Activated T-helper 2 cell treated with anti-CD3 and anti-CD28 coated beads, Interferon-gamma antibody, Interleukin-2, Interleukin-4, amounts not matched to agents 10 μg/mL and 5 μg/mL and 100 μg/mL, durations not matched to agents 14 hours and 24 hours and 36 hours (primary cell): ENCODE measurements around the gene GRID1. TPM values are rescaled to one million over a fixed set of nuclear protein-coding genes. Genes with fewer than 3 reads are reported as not detected.
"Not testable (repeated sequence)": the region's sequence is repeated elsewhere in the genome, so short reads cannot be mapped to it uniquely, and the experiment has no call there.

Experiments
- DNase-seq: peaks from one replicate; pipeline ENCODE4 v3.0.0; 2021; ENCODE audit warnings: low spot score
- H3K27ac Mint-ChIP-seq: one replicate; pipeline ENCODE4 v1.8.0; 2021; ENCODE audit warnings: mixed read lengths
- H3K27me3 Mint-ChIP-seq: one replicate; pipeline ENCODE4 v1.8.0; 2021; ENCODE audit warnings: low read depth, mixed read lengths
- H3K36me3 Mint-ChIP-seq: one replicate; pipeline ENCODE4 v1.8.0; 2021; ENCODE audit warnings: low read depth, mixed read lengths
- H3K4me1 Mint-ChIP-seq: one replicate; pipeline ENCODE4 v1.8.0; 2021; ENCODE audit warnings: low read depth, mixed read lengths
- H3K4me3 Mint-ChIP-seq: one replicate; pipeline ENCODE4 v1.8.0; 2021; ENCODE audit warnings: low read depth, mild to moderate bottlenecking, moderate library complexity, mixed read lengths
- H3K9me3 Mint-ChIP-seq: one replicate; pipeline ENCODE4 v1.8.0; 2021; ENCODE audit warnings: mixed read lengths
- intact Hi-C: fragments of 100-400 bp; cut with micrococcal nuclease; formaldehyde crosslinking; loops from one replicate; pipeline ENCODE4 v1.15.1; 2023
- total RNA-seq: library from RNA; stranded (reverse); gene quantifications from 2 replicates; pipeline ENCODE4 v1.2.3, GENCODE V29; 2022

GRID1 gene
- total RNA-seq, 1 donor from 2014 or later, result not detected

DNA sequence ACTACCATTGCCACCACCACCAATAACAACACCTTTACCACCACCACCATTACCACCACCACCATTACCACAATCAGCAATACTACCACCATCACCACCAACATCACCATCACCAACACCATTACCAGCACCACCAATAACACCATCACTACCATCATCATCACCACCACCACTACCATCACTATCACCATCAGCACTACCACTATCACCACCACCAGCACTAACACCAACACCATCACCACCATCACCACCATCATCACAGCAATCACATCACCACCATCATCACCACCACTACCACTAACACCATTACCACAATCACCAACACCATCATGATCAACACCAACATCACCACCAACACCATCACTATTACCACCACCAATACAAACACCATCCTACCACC is 249.5 kb downstream of the GRID1 start:
- intact Hi-C loops, result no loop called here
- Mint-ChIP-seq H3K27me3 (no peaks in the 10 kb centered on the region), H3K27ac (no peak overlapping the region), H3K9me3 (no peaks in the 10 kb centered on the region), H3K4me3 (no peak overlapping the region), H3K36me3 (no peaks in the 10 kb centered on the region), H3K4me1 (no peaks in the 10 kb centered on the region)
- DNase-seq, result no peak

DNA sequence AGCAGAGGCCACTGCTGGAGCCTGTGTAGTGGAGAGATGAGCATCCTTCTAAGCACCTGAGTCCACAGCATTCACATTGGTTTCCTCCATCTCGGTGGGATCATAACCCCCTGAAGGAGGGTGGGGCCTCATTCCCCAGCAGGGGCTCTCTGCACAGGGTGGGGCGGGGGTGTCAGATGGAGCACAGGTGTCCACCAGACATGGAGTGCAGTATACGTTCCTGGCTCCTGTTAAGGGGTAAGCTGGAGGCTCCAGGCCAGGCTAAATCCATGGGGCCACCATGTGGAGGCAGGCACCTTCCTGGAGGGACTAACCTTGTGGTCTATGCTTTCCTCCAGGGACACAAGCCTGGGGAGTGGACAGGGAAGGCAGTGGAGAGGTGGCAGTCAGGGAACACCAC is 252.6 kb downstream of the GRID1 start:
- Mint-ChIP-seq H3K27ac (no peak overlapping the region), H3K4me1 (no peaks in the 10 kb centered on the region)
- intact Hi-C loops, result no loop called here

DNA sequence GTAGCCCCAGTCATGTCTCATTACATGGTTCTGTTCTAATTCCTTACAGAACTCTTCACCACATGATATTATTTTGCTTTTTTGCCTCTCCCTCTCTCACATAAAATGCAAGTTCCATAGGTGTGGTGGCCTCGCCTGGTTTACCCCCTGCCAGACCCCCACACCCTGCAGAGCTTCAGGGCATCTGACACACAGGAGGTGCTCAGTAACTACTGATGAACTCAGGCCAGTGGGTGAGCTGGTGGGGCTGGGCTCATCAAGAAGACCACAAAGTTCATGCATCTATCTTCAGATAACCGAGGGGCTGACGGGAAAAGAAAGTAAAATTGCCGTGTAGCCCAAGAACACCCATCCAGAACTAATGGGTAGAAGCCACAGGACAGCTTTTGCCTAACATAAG is 253.1 kb downstream of the GRID1 start:
- Mint-ChIP-seq H3K27me3 (no peaks in the 10 kb centered on the region), H3K9me3 (no peaks in the 10 kb centered on the region), H3K4me3 (no peak overlapping the region), H3K4me1 (no peaks in the 10 kb centered on the region), H3K36me3 (no peaks in the 10 kb centered on the region), H3K27ac (no peak overlapping the region)
- intact Hi-C loops, result no loop called here
- no peak for DNase-seq

More for the DNA sequence above, 252.6 kb downstream of the GRID1 start:
- no peak overlapping the region for H3K4me3 Mint-ChIP-seq
- no peak for DNase-seq
- H3K27me3 Mint-ChIP-seq, result no peaks in the 10 kb centered on the region
- no peaks in the 10 kb centered on the region for H3K36me3 Mint-ChIP-seq
- no peaks in the 10 kb centered on the region for H3K9me3 Mint-ChIP-seq

DNA sequence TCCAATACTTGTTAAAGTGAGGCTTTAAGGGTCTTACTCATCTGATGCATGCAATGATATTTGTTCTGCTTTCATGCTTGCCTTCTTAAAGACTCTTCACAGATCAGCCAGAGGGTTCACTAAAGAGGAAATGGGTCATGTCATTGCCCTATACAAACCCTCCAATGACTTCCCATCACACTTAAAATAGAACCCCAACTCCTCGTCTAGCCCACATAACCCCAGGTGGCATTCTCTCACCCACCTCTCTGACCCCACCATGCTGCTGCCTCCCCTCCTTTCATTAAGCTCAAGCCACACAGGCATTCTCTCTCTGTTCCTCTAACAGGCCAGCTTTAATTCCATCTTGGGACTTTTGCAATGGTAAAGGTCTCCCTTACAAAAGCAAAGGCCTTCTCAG is 253.6 kb downstream of the GRID1 start:
- DNase-seq, result no peak
- Mint-ChIP-seq H3K36me3 (no peaks in the 10 kb centered on the region), H3K4me1 (no peaks in the 10 kb centered on the region), H3K9me3 (no peaks in the 10 kb centered on the region), H3K27me3 (no peaks in the 10 kb centered on the region), H3K27ac (no peak overlapping the region), H3K4me3 (no peak overlapping the region)
- intact Hi-C loops, result no loop called here

DNA sequence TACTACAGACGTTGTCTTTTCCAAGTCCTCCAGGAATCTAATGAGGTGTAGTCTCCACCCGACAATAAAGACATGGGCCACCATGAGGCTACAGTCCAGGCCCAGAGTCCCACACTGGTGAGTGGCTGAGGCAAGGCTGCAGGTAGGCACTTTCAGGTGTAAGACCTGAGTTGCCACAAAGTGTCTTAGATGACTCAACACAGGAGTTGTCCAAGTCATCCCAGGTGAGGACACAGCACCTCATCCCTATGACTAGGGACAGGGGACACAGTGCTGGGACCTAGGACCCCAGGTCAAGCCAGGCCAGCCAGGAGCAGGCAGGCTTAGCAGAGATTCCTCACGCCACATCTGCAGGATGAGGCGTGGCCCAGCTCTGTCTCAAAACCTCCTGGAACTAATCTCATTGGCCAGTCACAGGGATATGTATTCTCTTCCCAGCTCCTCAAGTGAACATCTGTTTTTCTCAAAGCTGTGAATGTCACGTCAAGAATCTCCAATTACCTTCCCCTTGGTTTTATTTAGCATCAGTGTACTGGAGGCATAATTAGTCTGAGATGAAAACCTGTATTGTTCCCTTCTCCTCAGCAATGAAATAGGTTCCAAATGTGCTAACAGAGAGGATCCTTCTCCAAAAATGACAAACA is 254.6 kb downstream of the GRID1 start:
- H3K36me3 Mint-ChIP-seq, result no peaks in the 10 kb centered on the region
- H3K9me3 Mint-ChIP-seq, result no peaks in the 10 kb centered on the region
- H3K4me3 Mint-ChIP-seq, result no peak overlapping the region
- no peaks in the 10 kb centered on the region for H3K4me1 Mint-ChIP-seq
- no peak for DNase-seq
- no peaks in the 10 kb centered on the region for H3K27me3 Mint-ChIP-seq
- intact Hi-C loops, result no loop called here
- no peak overlapping the region for H3K27ac Mint-ChIP-seq

DNA sequence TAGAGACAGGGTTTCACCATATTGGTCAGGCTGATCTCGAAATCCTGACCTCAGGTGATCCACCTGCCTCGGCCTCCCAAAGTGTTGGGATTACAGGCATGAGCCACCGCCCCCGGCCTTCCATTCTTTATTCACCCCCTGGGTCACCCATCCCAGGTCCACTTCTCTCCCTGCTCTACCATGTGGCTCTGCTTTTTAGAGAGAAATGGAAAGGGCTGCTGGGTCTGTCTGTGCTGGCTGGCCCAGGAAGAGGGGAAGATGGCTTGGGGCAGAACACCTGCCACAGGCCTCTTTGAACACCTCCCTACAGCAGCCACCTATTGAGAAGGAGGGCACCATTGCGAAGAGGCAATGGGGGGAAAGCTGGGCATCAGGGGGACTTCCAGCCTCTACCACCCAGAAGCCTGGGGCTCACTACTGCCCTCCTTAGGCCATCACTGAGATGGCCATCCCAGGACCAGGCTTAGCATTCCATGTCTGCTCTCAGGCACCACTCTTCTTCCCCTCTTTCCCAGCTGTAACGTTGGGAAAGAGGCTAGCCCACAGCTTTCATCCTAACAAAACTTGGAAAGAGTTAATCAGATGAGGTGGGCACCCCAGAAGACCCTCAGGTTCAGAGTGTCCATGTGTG is 256.3 kb downstream of the GRID1 start:
- Mint-ChIP-seq H3K36me3 (no peaks in the 10 kb centered on the region), H3K27ac (no peak overlapping the region), H3K9me3 (no peaks in the 10 kb centered on the region), H3K4me3 (no peak overlapping the region), H3K27me3 (no peaks in the 10 kb centered on the region), H3K4me1 (no peaks in the 10 kb centered on the region)
- DNase-seq, result no peak
- intact Hi-C loops, result no loop called here

DNA sequence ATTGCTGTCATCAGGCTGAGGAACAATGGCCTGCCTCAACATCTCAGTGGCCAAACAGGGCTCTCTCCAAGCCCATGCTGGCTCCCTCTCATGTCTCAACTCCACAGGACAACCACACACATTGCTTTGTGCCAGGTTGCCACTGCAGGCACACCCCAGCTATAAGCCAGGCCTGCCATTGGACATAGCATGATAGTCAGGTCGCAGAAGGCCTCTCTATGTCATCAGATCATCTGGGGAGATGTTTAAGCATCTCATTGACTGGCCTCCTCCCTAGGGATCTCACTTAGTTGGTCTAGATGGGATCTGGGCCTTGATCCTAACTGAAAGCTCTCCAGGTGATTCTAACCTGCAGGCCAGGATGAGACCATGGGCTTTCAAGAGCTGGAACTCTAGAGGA is 257.2 kb downstream of the GRID1 start:
- Mint-ChIP-seq H3K36me3 (no peaks in the 10 kb centered on the region), H3K27me3 (no peaks in the 10 kb centered on the region), H3K4me1 (no peaks in the 10 kb centered on the region), H3K9me3 (no peaks in the 10 kb centered on the region), H3K27ac (no peak overlapping the region), H3K4me3 (no peak overlapping the region)
- no peak for DNase-seq
- intact Hi-C loops, result no loop called here

DNA sequence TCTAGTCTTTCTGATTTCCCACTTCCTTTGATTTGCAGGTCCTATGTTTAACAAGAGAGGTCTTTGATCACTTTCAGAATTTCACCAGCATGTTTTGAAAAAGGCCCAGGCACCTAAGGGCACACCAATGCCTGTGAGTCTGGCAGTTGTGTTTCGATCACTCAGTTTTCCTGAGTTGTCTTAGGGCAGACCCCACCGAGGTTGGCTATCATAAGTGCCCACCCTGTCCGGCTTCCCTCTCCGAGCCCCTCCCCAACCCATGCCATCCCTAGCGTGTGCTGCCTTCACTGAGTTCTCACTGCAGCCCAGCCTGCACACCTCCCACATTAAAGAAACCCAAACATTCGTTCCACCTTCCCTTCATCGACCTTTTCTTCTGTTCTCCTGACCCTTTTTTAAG is 257.9 kb downstream of the GRID1 start:
- no peak overlapping the region for H3K27ac Mint-ChIP-seq
- H3K4me1 Mint-ChIP-seq, result no peaks in the 10 kb centered on the region
- no peaks in the 10 kb centered on the region for H3K27me3 Mint-ChIP-seq
- intact Hi-C loops, result no loop called here
- no peaks in the 10 kb centered on the region for H3K9me3 Mint-ChIP-seq
- no peak for DNase-seq
- H3K36me3 Mint-ChIP-seq, result no peaks in the 10 kb centered on the region
- H3K4me3 Mint-ChIP-seq, result no peak overlapping the region

DNA sequence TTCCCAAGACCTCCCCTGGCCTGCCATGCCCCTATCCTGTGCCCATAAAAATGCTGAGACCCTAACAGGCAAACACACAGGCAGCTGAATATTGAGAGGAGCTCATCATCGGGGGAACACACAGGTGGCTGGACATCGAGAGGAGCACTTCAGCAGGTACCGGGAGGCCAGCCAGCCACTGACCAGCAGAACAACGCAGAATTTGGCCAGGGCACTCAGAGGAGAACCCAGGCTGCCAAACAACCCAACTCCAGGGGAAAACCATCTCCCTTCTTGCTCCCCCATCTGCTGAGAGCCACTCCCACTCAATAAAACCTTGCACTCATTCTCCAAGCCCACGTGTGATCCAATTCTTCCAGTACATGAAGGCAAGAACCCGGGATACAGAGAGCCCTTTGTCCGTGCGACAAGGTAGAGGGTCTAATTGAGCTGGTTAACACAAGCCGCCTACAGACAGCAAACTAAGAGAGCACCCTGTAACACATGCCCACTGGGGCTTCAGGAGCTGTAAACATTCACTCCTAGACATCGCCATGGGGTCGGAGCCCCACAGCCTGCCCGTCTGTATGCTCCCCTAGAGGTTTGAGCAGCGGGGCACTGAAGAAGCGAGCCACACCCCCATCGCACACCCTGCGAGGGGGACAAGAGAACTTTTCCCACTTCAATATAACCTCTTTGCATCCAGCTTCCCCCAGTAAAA is 258.8 kb downstream of the GRID1 start:
- H3K4me1 Mint-ChIP-seq, DNase-seq, H3K27me3 Mint-ChIP-seq, H3K27ac Mint-ChIP-seq, H3K9me3 Mint-ChIP-seq, H3K4me3 Mint-ChIP-seq, H3K36me3 Mint-ChIP-seq, intact Hi-C loops: not testable (repeated sequence)

DNA sequence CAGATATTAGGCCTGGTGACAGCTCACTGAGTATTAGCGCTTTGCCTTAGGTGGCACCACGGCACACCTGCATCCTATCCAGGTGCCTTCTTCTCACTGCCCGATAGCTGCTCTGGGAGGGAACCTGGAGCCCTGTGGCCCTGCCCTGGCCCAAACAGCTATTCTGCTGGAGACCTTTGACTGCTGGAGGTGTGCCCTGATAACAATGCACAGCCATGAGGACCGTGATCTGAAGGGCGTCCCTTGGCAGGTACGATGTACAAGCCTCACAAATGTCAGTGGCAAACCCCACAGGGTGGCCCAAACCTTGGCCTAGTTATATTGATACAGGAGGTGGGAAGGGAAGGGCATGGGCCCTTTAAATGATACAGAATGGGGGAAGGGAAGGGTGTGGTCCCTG is 259.5 kb downstream of the GRID1 start:
- Mint-ChIP-seq H3K9me3 (no peaks in the 10 kb centered on the region), H3K27me3 (no peaks in the 10 kb centered on the region), H3K4me1 (no peaks in the 10 kb centered on the region), H3K27ac (no peak overlapping the region), H3K36me3 (no peaks in the 10 kb centered on the region), H3K4me3 (no peak overlapping the region)
- intact Hi-C loops, result no loop called here
- DNase-seq, result no peak

DNA sequence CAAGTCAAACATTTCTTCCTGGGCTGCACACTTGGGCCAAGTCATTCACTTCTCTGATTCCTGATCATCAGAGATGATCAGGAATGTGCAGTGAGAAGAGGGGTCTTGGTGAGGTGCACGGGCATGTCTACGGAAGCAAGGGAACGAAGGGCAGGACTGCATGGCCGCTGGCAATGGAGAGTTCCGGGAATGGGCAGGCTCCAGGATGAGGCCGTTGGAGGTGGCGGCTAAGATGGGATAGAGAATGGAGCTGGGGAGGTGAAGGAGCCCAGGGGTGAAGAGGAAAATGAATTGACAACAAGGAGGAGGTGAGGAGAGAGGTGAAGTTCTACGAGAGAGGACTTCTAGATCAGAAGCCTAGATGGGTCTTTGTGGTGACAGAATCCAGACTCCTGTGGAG is 260.0 kb downstream of the GRID1 start:
- Mint-ChIP-seq H3K4me1 (no peaks in the 10 kb centered on the region), H3K4me3 (no peak overlapping the region), H3K9me3 (no peaks in the 10 kb centered on the region), H3K27ac (no peak overlapping the region), H3K36me3 (no peaks in the 10 kb centered on the region), H3K27me3 (no peaks in the 10 kb centered on the region)
- intact Hi-C loops, result no loop called here
- DNase-seq, result no peak

DNA sequence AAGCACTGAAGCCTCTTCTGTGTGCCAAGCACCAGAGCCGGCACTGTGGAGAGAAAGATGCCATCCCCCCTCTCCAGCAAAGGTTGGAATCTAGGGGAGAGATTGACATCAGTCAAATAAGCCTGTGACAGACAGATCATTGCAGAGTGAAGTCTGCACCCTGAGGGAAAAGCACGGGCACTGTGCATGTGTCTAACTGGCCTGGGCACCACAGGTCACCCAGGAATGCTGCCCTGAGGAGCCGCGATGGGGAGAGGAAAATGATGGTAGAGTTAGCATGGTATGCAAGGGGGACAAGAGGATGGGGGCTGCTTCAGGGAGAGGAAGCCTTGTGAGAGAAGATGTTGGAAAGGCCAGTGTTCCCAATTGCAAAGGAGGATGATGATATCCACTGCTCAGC is 261.0 kb downstream of the GRID1 start:
- intact Hi-C loops, result no loop called here
- DNase-seq, result no peak
- Mint-ChIP-seq H3K36me3 (no peaks in the 10 kb centered on the region), H3K4me1 (no peaks in the 10 kb centered on the region), H3K27ac (no peak overlapping the region), H3K4me3 (no peak overlapping the region), H3K9me3 (no peaks in the 10 kb centered on the region), H3K27me3 (no peaks in the 10 kb centered on the region)

DNA sequence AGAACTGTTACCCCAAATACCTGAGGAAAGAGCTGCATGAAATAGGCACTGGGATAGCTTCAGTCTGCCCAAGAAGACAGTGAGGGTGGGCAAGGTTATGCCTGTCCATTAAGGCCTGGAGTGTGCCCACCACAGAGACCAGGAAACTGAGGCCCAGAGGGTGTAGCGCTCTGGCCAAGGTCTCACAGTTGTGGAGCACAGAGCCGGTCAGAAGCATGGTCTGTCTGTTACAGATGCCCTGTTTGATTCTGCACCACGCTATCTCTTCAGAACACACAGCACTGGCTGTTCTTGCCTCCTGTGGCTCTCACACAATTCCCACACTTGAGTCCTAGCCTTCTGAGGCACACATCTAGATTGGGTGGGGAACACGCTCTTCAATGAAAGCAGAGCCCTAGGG is 261.4 kb downstream of the GRID1 start:
- no peak for DNase-seq
- H3K27me3 Mint-ChIP-seq, result no peaks in the 10 kb centered on the region
- no peaks in the 10 kb centered on the region for H3K9me3 Mint-ChIP-seq
- intact Hi-C loops, result no loop called here
- H3K27ac Mint-ChIP-seq, result no peak overlapping the region
- H3K4me3 Mint-ChIP-seq, result no peak overlapping the region
- no peaks in the 10 kb centered on the region for H3K36me3 Mint-ChIP-seq
- no peaks in the 10 kb centered on the region for H3K4me1 Mint-ChIP-seq
